H1 (cell line): ENCODE data around the gene ZNF81. TPM values are rescaled to one million over a fixed set of nuclear protein-coding genes. Genes with fewer than 3 reads are reported as not detected.

Source experiments
- CTCF ChIA-PET: fragments of 300-600 bp; sonication (Branson Sonifier 250); formaldehyde crosslinking; loops from one replicate; lab custom pipeline; 2021; ENCODE audit not compliant: partially characterized antibody; lab: Charles Lee
- POLR2A ChIA-PET: fragments of 300-600 bp; sonication (Branson Sonifier 250); formaldehyde crosslinking; loops from one replicate; lab custom pipeline; 2021; ENCODE audit warnings: inconsistent platforms; ENCODE audit not compliant: partially characterized antibody; lab: Charles Lee
- DNase-seq, 2 experiments: peaks; one replicate each; pipeline versions ENCODE4 v3.0.0 to v3.0.0-alpha.2; 2010 to 2022; ENCODE audit warnings: low spot score in 2 of 2, low read depth in 1 of 2, mixed read lengths in 1 of 2
- FAIRE-seq: peaks from 2 replicates; lab custom pipeline; 2011; peaks lifted over from hg19 to GRCh38; lab: Jason Lieb, UNC
- H2AFZ ChIP-seq: 2 replicates; pipeline ENCODE4 v1.8.1; 2012; ENCODE audit warnings: low read length, inconsistent platforms
- H2AK5ac ChIP-seq: 2 replicates; pipeline ENCODE4 v1.6.1; 2013; ENCODE audit warnings: low read depth, low read length
- H2BK120ac ChIP-seq: replicated peaks from 2 replicates; pipeline ENCODE3; 2013; ENCODE audit warnings: low read depth, low read length, inconsistent platforms
- H2BK12ac ChIP-seq: 2 replicates; pipeline ENCODE4 v1.6.1; 2013; ENCODE audit warnings: low read depth, low read length
- H2BK15ac ChIP-seq: 2 replicates; pipeline ENCODE4 v1.6.1; 2013; ENCODE audit warnings: low read length
- H2BK20ac ChIP-seq: 2 replicates; pipeline ENCODE4 v1.6.1; 2013; ENCODE audit warnings: low read length
- H2BK5ac ChIP-seq: 2 replicates; pipeline ENCODE4 v1.6.1; 2013; ENCODE audit warnings: low read depth, low read length
- H3K14ac ChIP-seq: 2 replicates; pipeline ENCODE4 v1.6.1; 2013; ENCODE audit warnings: inconsistent platforms; ENCODE audit not compliant: insufficient read length
- H3K18ac ChIP-seq: 2 replicates; pipeline ENCODE4 v1.6.1; 2013; ENCODE audit warnings: low read length; ENCODE audit errors: extremely low read depth
- H3K23ac ChIP-seq: 2 replicates; pipeline ENCODE4 v1.6.1; 2013; ENCODE audit warnings: inconsistent platforms; ENCODE audit not compliant: insufficient read length
- H3K23me2 ChIP-seq: 2 replicates; pipeline ENCODE4 v1.6.1; 2013; ENCODE audit warnings: low read depth, low read length
- H3K27ac ChIP-seq: 2 replicates; pipeline ENCODE4 v1.6.1; 2011; ENCODE audit warnings: low read depth, low read length, inconsistent platforms
- H3K27me3 ChIP-seq, 4 experiments: replicated peaks in 1 of 4; 1 replicate in 1 of 4; 2 replicates in 3 of 4; pipeline versions ENCODE4 v1.6.1 to v1.8.1; 2011 to 2013; ENCODE audit warnings: low read length in 3 of 4, mild to moderate bottlenecking in 3 of 4, inconsistent platforms in 2 of 4, mixed read lengths in 2 of 4, moderate library complexity in 1 of 4; ENCODE audit not compliant: control insufficient read depth in 3 of 4, insufficient read depth in 3 of 4; ENCODE audit errors: extremely low read depth in 1 of 4
- H3K36me3 ChIP-seq, 4 experiments: 2 replicates each; pipeline versions ENCODE4 v1.6.1 to v1.8.1; 2011 to 2013; ENCODE audit warnings: mild to moderate bottlenecking in 4 of 4, low read length in 3 of 4, moderate library complexity in 2 of 4, control low read depth in 1 of 4, inconsistent platforms in 1 of 4; ENCODE audit not compliant: insufficient read depth in 4 of 4, control insufficient read depth in 2 of 4
- H3K4ac ChIP-seq: replicated peaks from 2 replicates; pipeline ENCODE3; 2013; ENCODE audit warnings: low read length, low read depth, mixed read lengths, inconsistent platforms; ENCODE audit not compliant: insufficient read length
- H3K4me1 ChIP-seq, 4 experiments: replicated peaks in 1 of 4; 1 replicate in 1 of 4; 2 replicates in 3 of 4; pipeline versions ENCODE4 v1.6.1 to v1.8.1; 2011 to 2013; ENCODE audit warnings: low read length in 3 of 4, inconsistent platforms in 2 of 4, mixed read lengths in 1 of 4; ENCODE audit not compliant: insufficient read depth in 4 of 4, control insufficient read depth in 3 of 4
- H3K4me2 ChIP-seq, 2 experiments: 2 replicates each; pipeline versions ENCODE4 v1.6.1 to v1.8.1; 2011 to 2013; ENCODE audit warnings: low read depth in 2 of 2, low read length in 2 of 2, control low read depth in 1 of 2, inconsistent platforms in 1 of 2, mild to moderate bottlenecking in 1 of 2; ENCODE audit not compliant: insufficient read depth in 1 of 2
- H3K4me3 ChIP-seq, 4 experiments: fragments of 200-600, 300-600 bp in 1 of 4; sonication (generic), shearing (Covaris generic), sonication (Bioruptor Twin) in 1 of 4; 2 replicates each; pipeline versions ENCODE4 v1.5.1 to v1.8.1; 2011 to 2016; ENCODE audit warnings: low read length in 4 of 4, low read depth in 3 of 4, control low read depth in 2 of 4, inconsistent platforms in 2 of 4, mild to moderate bottlenecking in 2 of 4, mixed read lengths in 1 of 4, moderate library complexity in 1 of 4; ENCODE audit not compliant: insufficient read depth in 2 of 4; ENCODE audit errors: extremely low read depth in 1 of 4
- H3K56ac ChIP-seq: replicated peaks from 2 replicates; pipeline ENCODE3; 2013; ENCODE audit warnings: low read depth, mild to moderate bottlenecking, mixed read lengths, low read length, inconsistent platforms; ENCODE audit not compliant: insufficient read length
- H3K79me1 ChIP-seq: 2 replicates; pipeline ENCODE4 v1.6.1; 2013; ENCODE audit warnings: low read depth, low read length, control low read depth
- H3K79me2 ChIP-seq, 2 experiments: 2 replicates each; pipeline versions ENCODE4 v1.6.1 to v1.8.1; 2012 to 2013; ENCODE audit warnings: low read length in 2 of 2, mild to moderate bottlenecking in 2 of 2, inconsistent platforms in 1 of 2; ENCODE audit not compliant: insufficient read depth in 2 of 2, control insufficient read depth in 1 of 2
- H3K9ac ChIP-seq, 4 experiments: replicated peaks in 1 of 4; 1 replicate in 1 of 4; 2 replicates in 3 of 4; pipeline versions ENCODE4 v1.6.1 to v1.8.1; 2011 to 2013; ENCODE audit warnings: low read depth in 3 of 4, low read length in 3 of 4, control low read depth in 2 of 4, mild to moderate bottlenecking in 2 of 4, moderate library complexity in 2 of 4, inconsistent platforms in 1 of 4; ENCODE audit errors: extremely low read depth in 1 of 4
- H3K9me3 ChIP-seq, 2 experiments: 2 replicates each; pipeline versions ENCODE4 v1.6.1 to v1.8.1; 2012 to 2013; ENCODE audit warnings: mild to moderate bottlenecking in 2 of 2, moderate library complexity in 2 of 2, control low read depth in 1 of 2, inconsistent platforms in 1 of 2, low read depth in 1 of 2, low read length in 1 of 2, mixed read lengths in 1 of 2; ENCODE audit not compliant: insufficient read depth in 2 of 2
- H4K20me1 ChIP-seq, 2 experiments: replicated peaks in 1 of 2; 2 replicates each; pipeline versions ENCODE3 to v1.8.1; 2011 to 2013; ENCODE audit warnings: inconsistent platforms in 2 of 2, low read length in 2 of 2, mild to moderate bottlenecking in 1 of 2; ENCODE audit not compliant: insufficient read depth in 2 of 2, control insufficient read depth in 1 of 2
- H4K5ac ChIP-seq: 2 replicates; pipeline ENCODE4 v1.6.1; 2013; ENCODE audit warnings: low read length, low read depth, mixed read lengths, inconsistent platforms; ENCODE audit not compliant: insufficient read length
- H4K8ac ChIP-seq: 2 replicates; pipeline ENCODE4 v1.8.0; 2013; ENCODE audit warnings: mild to moderate bottlenecking, moderate library complexity, low read length, inconsistent platforms; ENCODE audit not compliant: insufficient read depth; ENCODE audit errors: extremely low read depth
- H4K91ac ChIP-seq: replicated peaks from 2 replicates; pipeline ENCODE3; 2013; ENCODE audit warnings: low read length, mixed read lengths, inconsistent platforms; ENCODE audit not compliant: insufficient read length
- E2F6 ChIP-seq: IDR thresholded peaks from 2 replicates; pipeline ENCODE4 v1.6.1; 2012; ENCODE audit warnings: inconsistent platforms
- KDM5A ChIP-seq: fragments of 200-600 bp; IDR thresholded peaks from 2 replicates; pipeline ENCODE4 v1.7.1; 2012; ENCODE audit warnings: mild to moderate bottlenecking, low read length, inconsistent platforms, mixed read lengths
- WGBS, 2 experiments: shearing (Covaris generic) in 1 of 2; methylation state at CpG; one replicate each; pipeline versions ENCODE4 v1.1.6 to v1.1.7; 2013 to 2015; ENCODE audit warnings: low lambda C conversion rate in 2 of 2, mixed read lengths in 2 of 2, inconsistent platforms in 1 of 2, low coverage in 1 of 2, missing lambda C conversion rate in 1 of 2; ENCODE audit not compliant: insufficient replicate concordance in 2 of 2, insufficient coverage in 1 of 2, insufficient read length in 1 of 2; ENCODE audit errors: extremely low coverage in 1 of 2, missing lambda C conversion rate in 1 of 2; 5-methylcytosine and 5-hydroxymethylcytosine counted together
- polyA plus RNA-seq, 7 experiments: library from polyadenylated mRNA; depleted of rRNA in 3 of 7; stranded (reverse) in 5 of 7; unstranded in 2 of 7; fragments of >200 nt in 5 of 7; fragments of 200-250 nt in 2 of 7; gene quantifications; 1 replicate in 5 of 7; 2 replicates in 1 of 7; 4 replicates in 1 of 7; pipeline versions ENCODE4 v1.2.1 to v1.2.3, GENCODE V29; 2011 to 2013; ENCODE audit warnings: missing spikeins in 2 of 7, mixed read lengths in 2 of 7
- total RNA-seq: library from RNA; stranded (reverse); fragmentation: NEBNext Ultra II Directional; extraction: Animal tissue kit (Norgen Biotek cat#: 25700); gene quantifications from 2 replicates; pipeline ENCODE4 v1.2.1, GENCODE V29; 2021

The ZNF81 gene
- total and polyA plus RNA-seq, 2 of the 8 experiments (the other 6 are each of a cell fraction or from before 2014, with no cell fraction given), result 3.4 to 10.0 TPM

DNA sequence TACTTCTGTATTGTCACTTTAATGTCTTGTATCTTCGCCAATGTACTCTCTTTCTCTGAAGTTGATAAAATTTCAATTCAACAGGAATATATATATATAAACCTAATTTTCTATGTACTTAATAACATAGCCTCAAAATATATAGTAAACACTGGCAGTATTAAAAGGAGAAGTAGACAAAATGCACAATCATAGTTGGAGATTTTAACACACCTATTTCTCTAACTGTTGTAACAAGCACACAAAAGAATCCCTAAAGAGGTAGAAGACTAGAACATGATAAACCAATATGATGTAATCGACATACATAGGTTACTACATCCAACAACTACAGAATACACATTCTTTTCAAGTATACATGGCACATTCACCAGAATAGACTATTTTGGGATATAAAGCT lies 65.5 kb downstream of the ZNF81 start:
- Histone ChIP-seq H4K20me1 (no peaks in the 10 kb centered on the region), H3K4ac (no peak overlapping the region), H3K14ac (no peak overlapping the region), H2AFZ (no peak overlapping the region), H3K79me1 (no peaks in the 10 kb centered on the region), H3K9ac (no peak overlapping the region), H4K91ac (no peak overlapping the region), H4K8ac (no peak overlapping the region), H2BK15ac (no peak overlapping the region), H2AK5ac (no peak overlapping the region), H3K23ac (no peak overlapping the region), H3K27ac (no peak overlapping the region), H3K9me3 (no peaks in the 10 kb centered on the region), H3K4me3 (no peak overlapping the region), H2BK5ac (no peak overlapping the region), H3K79me2 (no peaks in the 10 kb centered on the region), H4K5ac (no peak overlapping the region), H3K23me2 (no peaks in the 10 kb centered on the region), H2BK120ac (no peak overlapping the region), H3K4me2 (no peak overlapping the region), H2BK12ac (no peak overlapping the region), H3K36me3 (no peaks in the 10 kb centered on the region), H3K4me1 (no peaks in the 10 kb centered on the region)
- ChIA-PET CTCF (no interaction called here), POLR2A (no interaction called here)
- no peak for FAIRE-seq
- DNase-seq, result no peak
- TF ChIP-seq E2F6 (no peak), KDM5A (no peak)
- TF ChIP-seq, all 59 proteins: peak for 0
- H2BK20ac ChIP-seq, result no peak overlapping the region
- WGBS, 2 experiments, result 93% methylated on average over 2 of the region's 2 CpGs; no CpG with 5 or more reads in 1 of the 2 experiments
- no peaks in the 10 kb centered on the region for H3K27me3 ChIP-seq
- H3K56ac ChIP-seq, result no peak overlapping the region
- H3K18ac ChIP-seq, result no peak overlapping the region
